Fibroblast of lung (primary cell): Measurements from ENCODE around the gene TXNL4B. TPM values are rescaled to one million over a fixed set of nuclear protein-coding genes. Genes with fewer than 3 reads are reported as not detected.
A peak's percentile ranks its signal among the peaks of the same experiment; 100 is the strongest.

Experiments used
- DNase-seq, 2 donors: peaks; one replicate each; pipeline versions ENCODE4 v3.0.0 to v3.0.0-alpha.2; 2010; ENCODE audit warnings: low read depth in 2 of 2
- H2AFZ ChIP-seq: 2 replicates; pipeline ENCODE4 v1.5.1; 2012; ENCODE audit warnings: low read length, control low read depth, inconsistent platforms
- H3K27ac ChIP-seq: 2 replicates; pipeline ENCODE4 v1.5.1; 2011; ENCODE audit warnings: low read length, control low read depth; ENCODE audit not compliant: insufficient read depth
- H3K27me3 ChIP-seq: 2 replicates; pipeline ENCODE4 v1.5.1; 2011; ENCODE audit warnings: mild to moderate bottlenecking, low read length; ENCODE audit not compliant: control insufficient read depth, insufficient read depth
- H3K36me3 ChIP-seq: 2 replicates; pipeline ENCODE4 v1.5.1; 2011; ENCODE audit warnings: low read length; ENCODE audit not compliant: control insufficient read depth, insufficient read depth
- H3K4me1 ChIP-seq: 2 replicates; pipeline ENCODE4 v1.5.1; 2011; ENCODE audit warnings: low read length; ENCODE audit not compliant: control insufficient read depth, insufficient read depth; ENCODE audit errors: extremely low read depth
- H3K4me2 ChIP-seq: 2 replicates; pipeline ENCODE4 v1.5.1; 2011; ENCODE audit warnings: low read length, control low read depth; ENCODE audit not compliant: insufficient read depth; ENCODE audit errors: extremely low read depth
- H3K4me3 ChIP-seq, 4 experiments: fragments of 200-600 bp in 1 of 4; sonication (generic) in 1 of 4; replicated peaks in 1 of 4; 2 replicates each; pipeline ENCODE4 v1.5.1; 2011 to 2016; ENCODE audit warnings: low read length in 4 of 4, low read depth in 3 of 4, mild to moderate bottlenecking in 3 of 4, control low read depth in 2 of 4, inconsistent platforms in 1 of 4, mixed read lengths in 1 of 4; ENCODE audit not compliant: insufficient read depth in 1 of 4; ENCODE audit errors: control extremely low read depth in 1 of 4
- H3K79me2 ChIP-seq: 2 replicates; pipeline ENCODE4 v1.5.1; 2012; ENCODE audit warnings: mild to moderate bottlenecking, low read length, inconsistent platforms; ENCODE audit not compliant: control insufficient read depth, insufficient read depth
- H3K9ac ChIP-seq: 2 replicates; pipeline ENCODE4 v1.5.1; 2011; ENCODE audit warnings: mild to moderate bottlenecking, low read length, control low read depth; ENCODE audit not compliant: insufficient read depth
- H3K9me3 ChIP-seq: 2 replicates; pipeline ENCODE4 v1.5.1; 2012; ENCODE audit warnings: low read depth, low read length; ENCODE audit not compliant: control insufficient read depth, insufficient read depth
- H4K20me1 ChIP-seq: 2 replicates; pipeline ENCODE4 v1.5.1; 2011; ENCODE audit warnings: low read length; ENCODE audit not compliant: control insufficient read depth, insufficient read depth; ENCODE audit errors: extremely low read depth
- CTCF ChIP-seq, 2 donors: IDR thresholded peaks in 1 of 2; conservative IDR thresholded peaks in 1 of 2; 1 replicate in 1 of 2; 2 replicates in 1 of 2; pipeline ENCODE4 v1.5.1; 2011 to 2012; ENCODE audit warnings: low read length in 2 of 2, control low read depth in 1 of 2, inconsistent platforms in 1 of 2, low read depth in 1 of 2, mild to moderate bottlenecking in 1 of 2
- EZH2 ChIP-seq: IDR thresholded peaks from 2 replicates; pipeline ENCODE4 v1.5.1; 2012; ENCODE audit warnings: low read length, control low read depth, mild to moderate bottlenecking; ENCODE audit errors: missing control alignments
- polyA plus RNA-seq, 2 donors: library from polyadenylated mRNA; depleted of rRNA in 1 of 2; stranded (reverse) in 1 of 2; unstranded in 1 of 2; fragments of >200 nt; gene quantifications; 2 replicates each; pipeline ENCODE4 v1.2.1, GENCODE V29; 2011 to 2012; ENCODE audit warnings: missing spikeins in 1 of 2
- total RNA-seq: library from RNA; depleted of rRNA; stranded (reverse); fragments of >200 nt; gene quantifications from 2 replicates; pipeline ENCODE4 v1.2.1, GENCODE V29; 2014

The TXNL4B gene
- total and polyA plus RNA-seq, 2 donors (not counting 1 experiment from before 2014, with no cell fraction given) = 8.3 to 14.5 TPM

- H4K20me1 ChIP-seq = no peaks in the 10 kb centered on the region
- DNase-seq = no peak
- H3K4me2 ChIP-seq = no peak overlapping the region
- no peak overlapping the region for H3K4me3 ChIP-seq
- H2AFZ ChIP-seq = no peak overlapping the region
- H3K4me1 ChIP-seq = no peaks in the 10 kb centered on the region
- no peaks in the 10 kb centered on the region for H3K9me3 ChIP-seq
- H3K27ac ChIP-seq = no peak overlapping the region
- no peaks in the 10 kb centered on the region for H3K36me3 ChIP-seq
- TF ChIP-seq EZH2 (no peak), CTCF (conservative IDR thresholded peaks at IDR 0.05 in 1 of 2, IDR thresholded peaks at IDR 0.05 in 1 of 2; ENCODE audit: low read depth in 1 of 2, low read length in 2 of 2) (no peak)
- no peaks in the 10 kb centered on the region for H3K27me3 ChIP-seq
- H3K9ac ChIP-seq = no peak overlapping the region
- no peaks in the 10 kb centered on the region for H3K79me2 ChIP-seq
These were observed 50.4 kb downstream of the TXNL4B start for GRCh38 chr16:72043058-72043457.

DNA sequence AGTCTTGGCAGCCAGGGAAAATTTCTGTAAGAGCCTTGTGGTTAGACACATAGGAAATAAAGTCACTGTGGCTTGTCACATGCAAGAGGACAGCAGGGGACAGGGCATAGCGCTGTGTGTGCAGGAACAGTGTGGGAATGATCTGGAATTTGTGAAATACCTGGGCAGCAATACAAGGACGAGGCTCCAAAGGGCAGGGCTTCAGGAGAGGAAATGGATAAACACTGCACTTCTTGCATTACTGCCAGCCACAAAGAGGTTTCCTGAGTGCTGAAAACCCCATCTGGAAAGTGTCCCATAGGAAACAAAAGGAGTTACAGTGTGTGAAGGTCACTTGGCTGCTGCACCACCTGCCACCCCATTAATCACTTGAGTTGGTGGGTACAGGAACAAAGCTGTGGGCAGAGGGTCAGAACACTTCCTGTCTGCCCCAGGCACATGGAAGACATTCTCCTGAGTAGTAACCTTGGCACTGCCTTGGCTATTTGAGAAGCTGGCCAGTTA lies 51.2 kb downstream of the TXNL4B start:
- H3K9ac ChIP-seq = no peak overlapping the region
- H3K27me3 ChIP-seq = no peaks in the 10 kb centered on the region
- H3K4me2 ChIP-seq = no peak overlapping the region
- H2AFZ ChIP-seq = no peak overlapping the region
- no peaks in the 10 kb centered on the region for H4K20me1 ChIP-seq
- H3K4me1 ChIP-seq = no peaks in the 10 kb centered on the region
- DNase-seq = peak in 1 of 2 donors; percentile 40
- H3K36me3 ChIP-seq = no peaks in the 10 kb centered on the region
- no peaks in the 10 kb centered on the region for H3K79me2 ChIP-seq
- no peak for TF ChIP-seq EZH2
- TF ChIP-seq CTCF (conservative IDR thresholded peaks at IDR 0.05 in 1 of 2, IDR thresholded peaks at IDR 0.05 in 1 of 2; ENCODE audit: low read depth in 1 of 2, low read length in 2 of 2) = no peak
- no peak overlapping the region for H3K27ac ChIP-seq
- no peak overlapping the region for H3K4me3 ChIP-seq
- no peaks in the 10 kb centered on the region for H3K9me3 ChIP-seq

DNA sequence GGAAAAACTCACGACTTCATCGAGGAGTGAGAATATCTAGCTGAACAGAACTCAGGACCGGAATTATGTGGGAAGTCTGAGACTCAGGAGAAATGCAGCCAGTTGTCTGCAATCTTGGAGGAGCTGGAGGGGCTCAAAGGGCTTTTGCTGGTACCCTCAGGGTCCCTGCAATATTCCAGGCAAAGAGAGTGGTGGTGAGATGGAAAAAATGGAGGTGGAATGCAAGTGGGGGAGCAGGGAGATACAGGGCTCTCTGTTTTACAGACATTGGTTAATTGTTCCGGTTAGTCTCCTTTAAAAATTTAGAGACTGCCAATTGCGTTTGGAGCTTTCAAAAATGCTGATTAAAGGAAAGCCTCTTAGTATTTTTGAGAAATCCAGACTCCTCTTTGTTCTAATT lies 57.3 kb downstream of the TXNL4B start:
- TF ChIP-seq EZH2 (no peak), CTCF (conservative IDR thresholded peaks at IDR 0.05 in 1 of 2, IDR thresholded peaks at IDR 0.05 in 1 of 2; ENCODE audit: low read depth in 1 of 2, low read length in 2 of 2) (no peak)
- Histone ChIP-seq H3K4me1 (no peaks in the 10 kb centered on the region), H3K27ac (no peak overlapping the region), H3K36me3 (no peaks in the 10 kb centered on the region), H4K20me1 (no peaks in the 10 kb centered on the region), H3K4me2 (no peak overlapping the region), H2AFZ (no peak overlapping the region), H3K4me3 (no peak overlapping the region), H3K27me3 (no peaks in the 10 kb centered on the region), H3K9ac (no peak overlapping the region), H3K79me2 (no peaks in the 10 kb centered on the region), H3K9me3 (no peaks in the 10 kb centered on the region)
- DNase-seq = no peak

Other genes starting within 250 kb of the TXNL4B start
- 11.0 and 13.2 TPM in 2 replicates for gene ATXN1L, start 247.6 kb downstream of the TXNL4B start, total RNA-seq
- gene ATXN1L, start 247.6 kb downstream of the TXNL4B start, polyA plus RNA-seq = 10.6 and 11.5 TPM in 2 replicates
- 3.3 and 5.9 TPM in 2 replicates for gene ZNF821, start 209.4 kb downstream of the TXNL4B start, total RNA-seq
- 4.9 and 5.8 TPM in 2 replicates for gene ZNF821, start 209.4 kb downstream of the TXNL4B start, polyA plus RNA-seq
- gene IST1, start 198.1 kb downstream of the TXNL4B start, total RNA-seq = 120 and 139 TPM in 2 replicates
- 174 and 221 TPM in 2 replicates for gene IST1, start 198.1 kb downstream of the TXNL4B start, polyA plus RNA-seq
- not detected in 2 replicates for gene PKD1L3, start 93.2 kb downstream of the TXNL4B start, total RNA-seq
- not detected in 2 replicates for gene PKD1L3, start 93.2 kb downstream of the TXNL4B start, polyA plus RNA-seq
- 2.8 and 3.0 TPM in 2 replicates for gene DHODH, start 84.9 kb downstream of the TXNL4B start, total RNA-seq
- 3.0 and 5.2 TPM in 2 replicates for gene DHODH, start 84.9 kb downstream of the TXNL4B start, polyA plus RNA-seq
- not detected in 2 replicates for gene HP, start 39.1 kb downstream of the TXNL4B start, total RNA-seq
- not detected in 2 replicates for gene HP, start 39.1 kb downstream of the TXNL4B start, polyA plus RNA-seq
- gene HPR, start 30.4 kb downstream of the TXNL4B start, total RNA-seq = not detected in 2 replicates
- gene HPR, start 30.4 kb downstream of the TXNL4B start, polyA plus RNA-seq = 0.09 and 0.10 TPM in 2 replicates
- gene DHX38, start 227 bp upstream of the TXNL4B start, total RNA-seq = 80.3 and 85.0 TPM in 2 replicates
- 31.4 and 44.0 TPM in 2 replicates for gene DHX38, start 227 bp upstream of the TXNL4B start, polyA plus RNA-seq
- gene PMFBP1, start 78.5 kb upstream of the TXNL4B start, total RNA-seq = 0.17 and 0.51 TPM in 2 replicates
- gene PMFBP1, start 78.5 kb upstream of the TXNL4B start, polyA plus RNA-seq = 0.12 and 0.16 TPM in 2 replicates